Activated CD8-positive, alpha-beta memory T cell treated with anti-CD3 and anti-CD28 coated beads for 48 hours (primary cell): ENCODE data around the gene MYOM3.

Experiments used
- DNase-seq, 3 experiments: peaks; one replicate each; pipeline ENCODE4 v3.0.0-alpha.2; 2020; ENCODE audit warnings: low read depth in 2 of 3, low spot score in 2 of 3

Gene MYOM3

DNA sequence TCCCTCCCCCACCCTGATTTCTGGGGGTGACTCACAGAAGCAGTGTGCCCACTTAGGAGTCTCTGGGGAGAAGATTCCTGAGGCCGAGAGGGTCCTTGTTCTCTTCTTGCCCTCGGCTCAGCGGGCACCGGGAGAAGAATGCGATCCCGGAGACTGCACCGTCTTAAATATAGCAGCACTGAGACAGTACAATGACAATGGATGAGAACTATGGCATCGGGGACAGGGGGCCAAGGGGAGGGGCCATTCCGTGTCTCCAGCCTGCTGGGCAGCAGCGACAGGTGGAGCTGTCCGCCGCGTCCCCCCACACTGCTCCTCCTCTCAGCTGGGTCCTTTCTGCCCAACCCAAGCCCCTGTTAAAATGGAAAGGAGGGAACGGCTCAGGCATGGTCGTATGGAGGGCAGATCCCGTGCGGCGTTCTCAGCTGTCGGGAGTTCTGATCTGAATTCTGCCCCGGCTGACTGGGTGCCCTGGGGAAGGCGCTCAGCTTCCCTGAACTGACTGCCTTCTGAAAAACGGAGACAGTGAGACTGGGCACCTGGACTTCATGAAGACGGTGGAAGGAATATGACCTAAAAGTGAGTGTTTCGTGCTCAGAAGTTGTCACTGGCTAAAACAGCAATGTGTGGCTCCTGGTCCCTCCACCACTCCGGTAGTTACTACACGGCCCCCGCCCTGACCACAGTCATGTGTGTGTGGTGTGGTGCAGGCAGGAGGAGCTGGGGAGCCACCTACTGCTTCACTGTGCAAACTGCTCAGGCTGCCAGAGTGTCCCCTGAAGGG lies at the start of gene MYOM3:
TSS of gene MYOM3 (minus strand) at position 140 of the 784 bp plus-strand sequence. CDS start 3,499 bp downstream, outside the sequence.
- DNase-seq, result peak; percentile 12 to 38 (median 16)

DNA sequence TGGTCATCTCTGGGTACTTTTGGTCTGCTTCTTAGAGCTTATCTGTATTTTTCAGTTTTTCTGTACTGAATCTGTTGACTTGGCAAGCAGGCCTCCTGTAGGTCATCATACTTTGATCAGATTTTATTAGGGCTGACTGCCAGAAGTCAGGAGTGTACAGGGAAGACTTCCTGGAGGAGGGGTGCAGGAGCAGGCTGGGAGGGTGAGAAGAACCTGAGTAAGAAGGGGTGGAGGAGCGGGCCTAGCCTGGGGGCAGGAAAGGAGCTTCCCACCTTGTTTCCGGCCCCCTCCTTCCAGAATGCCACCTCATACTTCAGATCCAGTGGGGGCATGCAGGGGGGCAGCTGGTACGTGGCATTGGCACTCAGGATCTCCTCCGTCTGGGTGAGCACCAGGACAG lies 49.3 kb upstream of the MYOM3 start:
- DNase-seq, result no peak

DNA sequence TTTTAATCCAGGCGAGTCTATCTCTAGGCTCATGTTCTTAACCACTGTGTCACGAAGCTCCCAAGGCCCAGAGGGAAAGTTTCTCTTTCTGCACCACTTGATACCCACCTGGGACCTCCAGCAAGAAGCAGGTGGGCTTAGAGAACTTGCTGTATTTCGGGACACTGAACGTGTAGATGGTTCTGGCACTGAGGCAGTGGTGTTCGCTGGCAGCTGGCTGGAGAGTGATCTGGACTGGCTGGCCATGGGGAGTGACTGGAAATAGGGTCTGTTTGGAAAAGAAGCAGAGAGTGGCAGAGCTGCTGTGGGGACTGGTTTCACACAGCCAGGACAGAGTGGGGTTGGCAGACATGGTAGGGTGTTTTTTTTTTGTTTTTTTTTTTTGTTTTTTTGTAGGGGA lies 47.4 kb upstream of the MYOM3 start:
- no peak for DNase-seq

DNA sequence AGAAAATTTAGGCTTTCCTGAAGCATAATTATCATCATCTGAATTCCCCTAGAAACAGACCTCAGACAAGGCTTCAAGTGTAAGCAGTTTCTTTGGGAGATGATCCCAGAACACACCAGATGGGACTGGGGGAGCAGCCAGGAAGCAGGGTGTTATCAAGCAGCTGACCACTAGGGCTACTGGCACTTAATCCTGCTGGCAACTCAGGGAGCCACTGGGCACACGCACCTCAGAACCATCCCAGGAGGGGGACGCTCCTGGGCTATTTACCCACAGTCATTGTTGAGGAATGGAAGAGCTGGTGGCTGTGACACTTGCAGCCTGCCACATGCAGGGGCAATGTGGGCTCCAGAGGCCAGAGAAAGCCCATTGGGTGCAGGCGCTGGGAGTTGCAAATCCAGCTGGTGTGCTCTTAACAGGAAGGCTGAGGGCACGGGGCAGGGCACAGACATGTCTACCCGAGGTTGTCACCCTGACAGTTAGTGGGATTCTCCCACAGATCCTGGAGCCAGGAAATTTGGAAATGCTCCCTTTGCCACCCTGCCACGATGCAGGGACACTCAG lies 46.1 kb upstream of the MYOM3 start:
- DNase-seq, result no peak

DNA sequence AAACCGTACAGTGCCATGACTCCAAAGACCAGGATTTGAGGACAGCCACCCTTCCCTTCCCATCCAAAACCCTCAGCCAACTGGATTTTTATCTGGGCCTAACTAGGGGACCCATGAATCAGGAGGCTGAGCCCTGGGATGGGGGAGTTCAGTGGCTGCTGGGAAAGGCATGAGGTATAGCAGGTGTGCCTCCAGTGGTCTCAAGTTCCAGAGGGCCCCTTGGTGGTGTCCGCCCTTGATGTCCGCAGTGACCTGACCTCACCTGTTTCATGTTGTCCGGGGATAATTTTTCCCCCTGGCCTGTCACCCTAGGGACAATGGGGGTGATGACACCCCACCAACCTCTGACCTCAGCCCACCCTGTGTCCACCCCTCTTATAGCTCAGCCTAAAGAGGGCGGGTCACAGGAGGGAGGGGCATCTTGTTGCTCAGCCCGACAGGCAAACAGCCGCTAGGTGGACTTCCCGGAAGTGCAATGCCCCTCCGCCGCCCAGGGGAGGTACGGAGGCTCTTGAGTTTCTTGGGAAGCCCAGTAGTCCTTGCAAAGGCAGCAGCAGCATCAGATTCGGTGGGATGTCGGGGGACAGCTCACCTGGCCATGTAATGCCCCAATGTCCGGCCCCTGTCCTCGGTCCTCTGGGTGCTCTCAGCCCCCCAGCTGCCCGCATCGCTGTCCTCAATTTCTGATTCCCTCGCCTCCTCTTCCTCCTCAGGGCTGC lies 44.8 kb upstream of the MYOM3 start:
- no peak for DNase-seq

DNA sequence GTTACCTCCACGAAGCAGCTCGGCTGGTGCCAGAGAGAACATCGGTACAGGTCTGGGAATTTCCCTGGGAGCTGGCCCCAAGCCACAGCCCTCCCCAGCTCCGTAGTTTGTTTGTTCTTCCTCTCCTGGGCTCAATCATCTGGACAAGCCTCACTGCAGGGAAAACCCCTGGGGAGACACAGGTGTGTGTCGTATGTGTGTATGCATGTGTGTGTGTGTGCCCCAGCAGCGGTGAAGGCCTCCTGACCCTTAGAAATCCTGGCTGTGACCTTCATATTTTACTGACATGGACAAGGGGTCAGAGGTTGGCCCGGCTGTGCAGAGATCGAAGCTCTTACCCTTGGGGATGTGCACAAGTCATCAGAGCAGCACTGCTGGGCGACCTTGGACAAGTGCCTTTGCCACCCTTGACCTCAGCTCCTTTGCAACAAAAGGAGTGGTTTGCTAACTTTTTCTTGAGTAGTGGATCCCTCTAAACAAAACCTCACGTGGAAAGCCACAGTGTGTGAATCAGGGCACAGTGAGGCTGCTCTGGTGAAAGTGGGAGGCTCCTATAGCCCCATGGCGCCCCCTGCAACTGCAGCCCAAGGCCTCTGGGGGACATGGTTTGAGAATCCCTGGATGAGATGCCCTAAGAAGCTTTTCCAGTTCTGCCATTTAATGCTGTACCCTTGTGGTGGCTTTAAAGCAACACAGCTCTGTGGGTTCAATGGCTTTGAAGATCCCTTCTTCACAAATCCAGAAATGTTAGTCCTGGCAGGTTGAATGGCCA lies 43.3 kb upstream of the MYOM3 start:
- DNase-seq, result no peak

DNA sequence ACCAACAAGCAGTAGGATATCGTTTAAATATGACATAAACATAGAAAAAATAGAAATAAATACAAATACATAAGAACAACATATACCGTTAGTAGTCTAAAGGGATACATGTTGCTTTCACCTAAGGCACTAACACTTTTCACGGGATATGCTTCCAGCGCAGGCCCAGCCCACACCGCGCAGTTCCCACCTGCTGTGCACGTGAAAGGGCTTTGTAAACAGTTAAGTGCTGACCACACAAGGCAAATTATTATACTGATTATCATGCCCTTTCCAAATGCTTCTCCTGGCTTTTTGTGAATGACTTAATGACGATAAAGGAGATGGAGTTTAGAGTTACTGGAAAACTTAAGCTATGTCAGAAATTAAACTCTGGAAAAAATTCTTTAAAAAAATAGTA lies 42.3 kb upstream of the MYOM3 start:
- DNase-seq, result no peak

DNA sequence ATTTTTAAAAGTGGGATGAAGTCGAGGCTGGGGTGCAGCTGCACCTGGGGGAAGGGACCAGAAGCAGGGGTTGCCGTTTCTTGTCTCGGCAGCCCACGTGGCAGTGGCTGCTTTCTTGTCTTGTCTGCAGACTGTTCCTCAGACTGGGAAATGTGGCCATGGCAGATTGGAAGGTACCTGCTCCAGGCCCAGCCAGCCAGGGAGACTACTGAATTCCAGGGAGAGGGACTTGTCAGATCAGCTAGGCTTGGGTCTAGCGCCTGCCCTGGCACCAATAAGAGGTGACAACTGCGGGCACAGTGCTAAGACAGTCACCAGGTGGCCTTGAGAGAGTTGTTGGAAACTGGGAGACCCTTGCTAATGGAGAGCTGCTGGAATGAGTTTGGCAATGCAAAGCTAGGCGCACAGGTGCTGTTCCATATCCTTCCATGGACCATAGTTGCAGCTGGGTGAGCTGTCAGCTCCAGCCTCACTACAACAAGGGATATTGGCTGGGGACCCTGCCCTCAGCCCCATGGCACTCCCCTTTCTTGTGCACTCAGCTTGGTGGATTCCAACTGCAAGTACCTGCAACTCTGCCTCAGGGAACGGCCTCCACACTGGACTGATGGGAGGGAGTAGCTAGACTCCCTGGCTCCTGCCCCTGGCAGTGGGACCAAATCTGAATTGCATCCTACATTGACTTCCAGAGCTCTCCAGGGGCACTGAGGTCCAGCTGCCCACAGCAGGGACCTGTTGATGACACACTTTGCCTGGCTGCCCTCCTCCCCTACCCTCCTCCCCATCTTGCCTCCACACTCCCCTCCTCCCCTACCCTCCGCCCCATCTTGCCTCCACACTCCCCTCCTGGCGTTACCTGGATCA lies 40.9 kb upstream of the MYOM3 start:
- no peak for DNase-seq

DNA sequence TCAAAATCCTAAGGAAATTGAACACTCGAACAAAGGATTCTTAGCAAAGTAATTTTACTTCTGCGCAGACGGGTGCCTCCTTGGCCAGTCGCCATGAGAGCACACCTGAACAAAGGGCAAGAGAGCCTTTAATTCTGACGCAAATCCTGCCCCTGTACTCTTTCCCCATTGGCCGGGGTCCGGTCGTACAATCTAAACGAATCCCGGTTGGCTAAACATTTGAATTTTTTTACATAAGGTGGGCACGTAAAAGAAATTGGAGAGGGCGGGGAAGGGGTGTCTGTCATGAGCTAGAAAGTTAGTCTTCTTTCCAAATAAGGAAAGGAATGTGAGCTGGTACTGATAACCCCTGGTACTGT lies 39.2 kb upstream of the MYOM3 start:
- no peak for DNase-seq

DNA sequence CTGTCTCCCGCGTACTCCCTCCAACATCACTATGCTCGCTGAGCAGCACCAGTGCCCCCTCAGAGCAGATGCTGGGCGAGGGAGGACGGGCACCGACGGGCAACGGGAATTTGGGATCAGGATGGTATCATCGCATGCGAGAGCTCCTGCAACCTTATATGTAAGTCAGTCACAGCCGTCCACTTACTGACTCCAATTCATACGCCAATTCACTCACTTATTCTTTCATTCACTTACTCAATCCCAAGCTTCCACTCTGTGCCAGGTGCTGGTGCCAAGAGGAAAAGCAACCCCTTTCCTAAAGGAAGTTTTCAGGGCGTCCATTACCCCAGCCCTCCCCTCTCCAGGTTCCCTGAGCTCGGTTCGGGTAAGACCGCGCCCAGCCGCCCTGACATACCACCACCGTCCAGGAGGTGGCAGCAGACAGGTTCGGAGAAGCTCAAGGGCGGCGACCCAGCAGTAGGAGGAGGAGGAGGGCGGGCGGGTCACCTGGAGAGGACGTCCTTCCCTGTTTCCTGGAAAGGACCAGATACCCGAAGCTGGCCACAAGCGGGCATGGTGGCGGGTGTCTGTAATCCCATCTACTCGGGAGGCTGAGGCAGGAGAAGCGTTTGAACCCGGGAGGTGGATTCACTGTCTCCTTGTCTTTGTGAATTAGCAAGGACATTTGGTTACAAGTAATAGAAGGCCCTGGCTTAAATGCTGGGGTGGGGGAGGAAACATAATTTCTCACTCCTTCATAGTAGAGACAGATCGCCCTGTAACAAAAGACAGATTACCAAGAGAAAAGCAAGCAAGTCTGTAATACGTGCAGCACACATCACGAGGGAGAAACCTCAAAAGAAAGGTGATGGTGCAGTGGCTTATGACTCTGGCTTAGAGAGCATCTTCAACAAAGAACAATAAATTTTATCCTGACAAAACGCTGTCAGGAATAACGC lies 38.6 kb upstream of the MYOM3 start:
- DNase-seq, result peak; percentile 67 to 94 (median 80)

DNA sequence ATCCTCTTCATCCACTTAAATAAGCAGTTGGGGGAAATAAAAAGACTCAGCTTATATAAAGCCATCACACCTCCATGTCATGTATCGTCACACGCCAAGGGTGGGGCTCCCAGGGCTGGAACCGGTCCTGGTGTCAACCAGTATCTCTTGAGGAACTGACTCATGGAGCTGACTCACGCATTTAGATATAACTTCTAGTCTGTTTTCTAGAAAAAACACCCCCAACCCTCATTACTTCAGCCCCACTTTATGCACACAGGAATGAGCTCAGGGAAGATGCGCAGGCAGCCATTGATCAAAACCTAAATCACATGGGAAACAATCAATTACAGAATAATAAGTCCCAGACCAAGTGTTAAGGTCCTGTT lies 37.9 kb upstream of the MYOM3 start:
- peak in 1 of 3 experiments; percentile 20 for DNase-seq

DNA sequence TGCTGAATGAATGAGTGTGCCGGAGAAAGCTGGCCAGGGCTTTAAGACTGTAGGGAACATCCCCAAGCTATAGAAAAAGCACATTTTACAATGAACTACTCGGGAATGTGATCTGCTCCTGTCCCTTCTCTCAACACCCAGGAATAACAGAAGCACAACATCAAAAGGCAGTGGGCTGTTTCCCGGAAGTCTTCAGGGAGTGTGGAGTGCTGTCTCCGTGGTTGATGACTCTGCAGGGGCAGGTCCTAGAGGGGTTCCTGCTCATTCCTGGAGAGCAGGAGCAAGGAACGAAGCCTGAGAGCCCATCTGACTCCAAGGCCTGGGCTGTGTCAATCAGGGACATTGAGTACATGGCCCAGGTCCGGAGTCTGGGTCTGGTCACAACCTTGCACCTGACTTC lies 35.9 kb upstream of the MYOM3 start:
- DNase-seq, result no peak

DNA sequence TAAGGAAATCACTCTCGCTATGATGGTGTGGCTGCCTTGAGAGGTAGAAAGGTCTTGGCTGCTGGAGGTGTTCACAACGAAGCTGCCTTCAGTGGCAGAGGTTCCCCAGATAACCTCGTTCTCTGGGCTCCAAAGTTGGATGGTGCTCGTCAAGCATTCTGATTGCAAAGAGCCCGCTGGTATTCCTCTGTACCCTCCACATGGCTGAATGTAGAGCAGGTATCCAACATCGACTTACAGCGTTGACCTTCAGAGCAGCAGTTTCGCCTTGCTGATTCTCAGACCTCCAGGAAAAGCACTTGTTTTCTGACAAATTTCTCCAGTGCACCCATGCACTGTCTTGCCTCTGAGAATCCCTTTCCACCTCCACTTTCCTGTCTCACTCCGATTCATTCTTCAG lies 35.3 kb upstream of the MYOM3 start:
- no peak for DNase-seq

DNA sequence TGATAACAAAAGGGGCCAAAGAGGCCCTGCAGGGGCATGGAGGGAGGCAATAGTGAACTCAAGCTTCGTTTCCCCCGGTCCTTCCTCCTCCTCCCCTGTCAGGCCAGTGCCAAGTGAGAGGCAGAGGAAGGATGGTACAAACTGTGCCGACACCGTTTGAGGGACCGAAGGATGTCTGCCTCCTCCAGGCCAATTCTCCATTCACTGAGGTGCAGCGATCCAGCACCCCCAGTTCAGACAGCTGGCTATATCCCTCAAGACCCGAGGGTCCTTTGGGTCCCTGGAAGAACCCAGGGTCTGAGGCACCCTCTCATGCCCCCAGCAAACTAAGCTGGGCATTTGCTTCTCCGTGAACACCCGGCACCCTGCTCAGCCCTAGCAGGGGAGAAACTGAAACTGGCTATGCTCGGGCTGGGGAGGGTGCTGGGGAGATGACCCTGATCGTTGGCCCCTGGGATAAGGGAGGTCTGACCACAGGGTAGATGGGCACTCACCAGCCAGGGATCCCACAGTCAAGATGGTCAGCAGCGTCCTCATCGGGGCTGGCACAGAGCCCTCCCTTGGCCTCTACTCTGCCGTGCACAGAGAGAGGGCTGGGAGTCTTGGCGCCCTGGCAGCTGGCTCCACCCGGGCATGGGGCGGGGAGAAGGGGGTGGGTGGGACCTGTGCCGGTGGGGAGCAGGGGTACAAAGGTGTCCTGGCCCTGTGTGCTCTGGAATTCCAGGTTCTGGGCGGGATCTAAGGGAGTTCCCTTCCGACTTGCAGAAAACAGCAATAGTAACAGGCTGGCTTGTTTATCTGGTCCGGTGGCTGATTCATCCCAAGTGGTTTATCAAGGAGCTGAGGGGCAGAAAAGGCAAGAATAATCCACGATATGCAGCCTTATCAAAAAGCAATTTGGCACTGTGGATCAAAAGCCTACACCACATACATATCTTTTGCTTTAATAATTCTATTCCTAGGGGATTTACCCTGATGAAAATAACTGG lies 30.9 kb upstream of the MYOM3 start, which contains the start of gene IL22RA1:
TSS of gene IL22RA1 (minus strand) at position 595 of the 989 bp plus-strand sequence. CDS start at position 537, 58 bp downstream.
- DNase-seq, result no peak

DNA sequence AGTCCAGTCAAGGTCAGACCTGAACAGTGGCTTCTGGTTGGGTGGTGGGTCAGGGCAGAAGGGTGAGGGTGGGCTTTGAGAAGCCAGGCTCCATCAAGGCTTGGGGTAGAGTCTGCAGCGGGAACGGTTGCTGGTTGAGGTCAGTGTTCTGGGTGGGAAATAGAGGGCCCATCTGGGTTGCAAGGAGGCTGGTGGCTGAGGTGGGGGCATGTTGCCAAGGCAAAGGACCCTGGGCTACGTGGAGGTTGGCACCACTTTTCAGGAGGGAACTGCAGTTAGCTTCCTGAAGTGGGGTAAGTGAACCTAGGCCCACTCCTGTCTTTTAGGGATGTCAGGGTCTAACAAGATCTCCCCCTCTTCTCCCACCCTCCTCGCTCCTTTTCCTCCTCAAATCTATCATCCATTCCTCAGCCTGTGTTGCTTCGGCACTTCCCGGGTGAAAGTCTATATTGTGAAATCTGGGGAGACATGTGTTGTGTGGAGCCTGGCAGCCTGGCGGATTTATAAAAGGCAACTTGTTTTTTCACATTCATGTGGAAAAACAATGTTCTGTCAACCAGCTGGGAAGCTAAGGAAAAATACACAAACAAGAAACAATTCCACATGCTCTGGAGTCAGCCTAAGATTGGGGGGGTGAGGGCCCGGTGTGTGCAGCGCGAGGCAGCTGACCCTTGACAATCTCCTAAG lies 29.5 kb upstream of the MYOM3 start:
- no peak for DNase-seq

DNA sequence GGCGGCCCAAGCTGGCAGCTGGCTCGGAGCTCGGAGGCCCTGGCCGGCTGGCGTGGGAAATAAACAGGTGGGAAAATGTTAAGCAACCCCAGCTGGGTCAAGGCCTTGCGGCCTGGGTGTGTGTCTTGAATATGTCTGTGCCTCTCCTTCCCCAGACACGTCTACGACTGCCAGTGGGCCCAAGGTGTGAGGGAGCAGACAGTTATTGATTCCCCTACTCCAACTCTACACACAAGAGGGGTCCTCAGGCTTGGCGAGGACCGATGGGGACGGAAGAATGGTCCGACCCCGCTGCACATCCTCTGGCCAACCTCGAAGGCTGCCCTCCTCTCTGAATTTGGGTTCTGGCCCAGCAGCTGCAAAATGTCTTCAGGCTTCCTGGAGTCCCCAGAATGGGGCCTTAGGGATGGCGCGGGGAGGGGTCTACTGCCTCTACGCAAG lies 28.8 kb upstream of the MYOM3 start:
- no peak for DNase-seq

DNA sequence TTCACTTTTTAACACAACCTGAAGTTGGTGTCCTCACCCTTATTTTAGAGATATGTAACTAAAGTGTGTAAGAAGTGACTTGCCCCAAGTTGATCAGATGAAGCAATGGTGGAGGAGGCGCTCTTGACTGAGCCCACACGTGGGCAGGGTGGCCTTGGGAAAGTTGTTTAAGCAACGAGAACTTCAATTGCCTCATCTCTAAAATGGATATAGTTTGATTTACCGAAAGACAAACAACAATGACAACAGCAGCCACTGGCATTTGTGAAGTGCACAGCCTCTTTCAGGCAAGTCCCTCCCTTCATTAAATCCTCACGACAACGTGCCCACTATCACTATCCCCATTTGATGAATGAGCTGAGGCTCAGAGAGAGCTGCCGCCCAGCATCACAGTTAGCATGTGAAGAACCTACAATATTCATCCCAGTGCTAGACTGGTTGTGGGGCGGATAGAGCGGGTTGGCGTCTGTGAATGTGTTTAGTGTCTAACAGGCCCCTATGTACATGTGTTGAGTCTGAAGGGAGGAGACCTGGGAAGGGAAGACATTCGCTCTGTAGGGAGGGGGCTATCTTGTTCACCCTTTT lies 28.0 kb upstream of the MYOM3 start:
- DNase-seq, result no peak

DNA sequence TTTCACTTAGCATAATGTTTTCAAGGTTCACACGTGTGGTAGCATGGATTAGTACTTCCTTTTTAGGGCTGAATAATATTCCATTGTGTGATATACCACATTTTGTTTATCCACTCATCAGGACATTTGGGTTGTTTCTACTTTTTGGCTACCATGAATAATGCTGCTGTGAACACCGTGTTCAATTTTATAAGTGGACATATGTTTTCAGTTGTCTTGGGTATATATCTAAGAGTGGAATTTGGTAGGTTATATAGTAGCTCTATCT lies 27.2 kb upstream of the MYOM3 start:
- no peak for DNase-seq
